Activated T-helper 2 cell treated with anti-CD3 and anti-CD28 coated beads, Interferon-gamma antibody, Interleukin-2, Interleukin-4, amounts not matched to agents 10 μg/mL and 5 μg/mL and 100 μg/mL, durations not matched to agents 14 hours and 24 hours and 36 hours (primary cell): ENCODE results near the gene TMA7. TPM values are rescaled to one million over a fixed set of nuclear protein-coding genes. Genes with fewer than 3 reads are reported as not detected.
"Not testable (repeated sequence)": the region's sequence is repeated elsewhere in the genome, so short reads cannot be mapped to it uniquely, and the experiment has no call there.

Source experiments
- DNase-seq: peaks from one replicate; pipeline ENCODE4 v3.0.0; 2021; ENCODE audit warnings: low spot score
- H3K27ac Mint-ChIP-seq: one replicate; pipeline ENCODE4 v1.8.0; 2021; ENCODE audit warnings: mixed read lengths
- H3K27me3 Mint-ChIP-seq: one replicate; pipeline ENCODE4 v1.8.0; 2021; ENCODE audit warnings: low read depth, mixed read lengths
- H3K36me3 Mint-ChIP-seq: one replicate; pipeline ENCODE4 v1.8.0; 2021; ENCODE audit warnings: low read depth, mixed read lengths
- H3K4me1 Mint-ChIP-seq: one replicate; pipeline ENCODE4 v1.8.0; 2021; ENCODE audit warnings: low read depth, mixed read lengths
- H3K4me3 Mint-ChIP-seq: one replicate; pipeline ENCODE4 v1.8.0; 2021; ENCODE audit warnings: low read depth, mild to moderate bottlenecking, moderate library complexity, mixed read lengths
- H3K9me3 Mint-ChIP-seq: one replicate; pipeline ENCODE4 v1.8.0; 2021; ENCODE audit warnings: mixed read lengths
- intact Hi-C: fragments of 100-400 bp; cut with micrococcal nuclease; formaldehyde crosslinking; loops from one replicate; pipeline ENCODE4 v1.15.1; 2023
- total RNA-seq: library from RNA; stranded (reverse); gene quantifications from 2 replicates; pipeline ENCODE4 v1.2.3, GENCODE V29; 2022

TMA7 gene
- total RNA-seq, 1 donor from 2014 or later = 289 TPM

DNA sequence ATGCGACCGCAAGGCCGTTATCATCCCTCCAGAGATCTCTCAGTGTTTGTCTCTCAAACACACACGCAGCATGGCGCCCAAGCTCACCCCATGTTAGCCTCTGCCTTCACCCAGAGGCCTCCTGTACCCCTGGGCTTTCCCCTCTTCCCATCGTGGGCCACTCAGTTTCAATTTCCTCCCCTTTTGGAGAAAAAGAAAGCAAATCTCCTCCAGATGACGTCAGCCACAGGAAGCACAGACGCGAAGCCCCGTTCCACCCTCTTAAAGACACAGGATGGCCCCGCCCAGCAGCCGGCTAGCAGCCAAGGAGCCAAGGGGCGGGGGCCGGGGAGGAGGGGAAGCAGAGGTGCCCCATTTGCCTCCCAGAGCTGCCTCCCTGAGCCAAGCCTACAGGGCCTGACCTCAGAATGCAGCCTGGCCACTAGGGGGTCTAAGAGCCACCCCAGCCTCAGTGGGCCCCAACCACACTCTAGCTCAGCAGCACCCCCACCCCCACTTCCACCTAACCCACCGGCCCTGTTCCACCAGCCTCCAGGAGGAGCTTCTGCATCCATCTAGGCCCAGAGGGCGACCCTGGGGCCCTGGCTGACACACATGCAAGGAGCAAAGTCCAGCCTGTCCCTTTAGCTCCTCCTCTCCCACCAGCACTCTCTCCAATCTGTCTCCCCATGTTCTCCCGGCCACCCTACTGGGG, 33.0 kb downstream of the TMA7 start:
- Mint-ChIP-seq H3K27me3 (no peaks in the 10 kb centered on the region), H3K36me3 (peaks cover 27% of the 10 kb centered on the region), H3K9me3 (no peaks in the 10 kb centered on the region), H3K4me3 (peak overlapping the region; percentile 76), H3K4me1 (peaks cover 47% of the 10 kb centered on the region), H3K27ac (peak overlapping the region; percentile 93)
- peak; percentile 95 for DNase-seq
- intact Hi-C loops = loop anchor here (2.0 to 10.0 kb wide), 5 partner anchors 26 to 190 kb away; partner anchors contain the start of genes ATRIP, CELSR3, PFKFB4 and SHISA5

DNA sequence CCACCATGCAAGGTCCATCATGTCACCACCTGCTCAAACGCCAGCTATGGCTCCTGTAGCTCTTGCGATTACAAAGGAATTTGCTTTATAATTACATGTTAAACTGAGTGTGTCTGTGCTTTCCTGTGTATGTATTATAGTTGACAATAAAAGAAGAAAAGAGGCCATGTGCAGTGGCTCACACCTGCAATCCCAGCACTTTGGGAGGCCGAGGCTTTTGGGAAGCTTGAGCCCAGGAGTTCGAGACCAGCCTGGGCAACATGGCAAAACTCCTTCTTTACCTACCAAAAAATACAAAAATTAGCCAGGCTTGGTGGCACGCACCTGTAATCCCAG, 33.5 kb downstream of the TMA7 start:
- Mint-ChIP-seq H3K27ac (peak overlapping the region; percentile 93), H3K9me3 (no peaks in the 10 kb centered on the region), H3K36me3 (peaks cover 22% of the 10 kb centered on the region), H3K4me1 (peaks cover 45% of the 10 kb centered on the region), H3K4me3 (peak overlapping the region; percentile 76), H3K27me3 (no peaks in the 10 kb centered on the region)
- intact Hi-C loops = loop anchor here (2.0 to 10.0 kb wide), 5 partner anchors 27 to 189 kb away; partner anchors contain the start of genes ATRIP, CELSR3, PFKFB4 and SHISA5
- DNase-seq = no peak

GRCh38 chr3:48474031-48474430, 34.0 kb downstream of the TMA7 start:
- intact Hi-C loops = loop anchor here (10.0 kb wide), 1 partner anchor 161 kb away; the partner anchor contains the start of gene SLC26A6
- Mint-ChIP-seq H3K36me3 (peaks cover 22% of the 10 kb centered on the region), H3K4me1 (peaks cover 46% of the 10 kb centered on the region)
- H3K9me3 Mint-ChIP-seq, H3K27ac Mint-ChIP-seq, DNase-seq, H3K27me3 Mint-ChIP-seq, H3K4me3 Mint-ChIP-seq: not testable (repeated sequence)

- H3K36me3 Mint-ChIP-seq = peaks cover 20% of the 10 kb centered on the region
- peak overlapping the region; percentile 4 for H3K4me3 Mint-ChIP-seq
- no peaks in the 10 kb centered on the region for H3K27me3 Mint-ChIP-seq
- H3K27ac Mint-ChIP-seq = peak overlapping the region; percentile 70
- intact Hi-C loops = loop anchor here (10.0 kb wide), 1 partner anchor 160 kb away; the partner anchor contains the start of gene SLC26A6
- no peaks in the 10 kb centered on the region for H3K9me3 Mint-ChIP-seq
- peaks cover 44% of the 10 kb centered on the region for H3K4me1 Mint-ChIP-seq
- no peak for DNase-seq
These were observed 34.6 kb downstream of the TMA7 start for GRCh38 chr3:48474619-48475018.

GRCh38 chr3:48475188-48475587, 35.1 kb downstream of the TMA7 start:
- no peak overlapping the region for H3K4me3 Mint-ChIP-seq
- H3K4me1 Mint-ChIP-seq = peaks cover 43% of the 10 kb centered on the region
- no peak for DNase-seq
- intact Hi-C loops = loop anchor here (10.0 kb wide), 1 partner anchor 160 kb away; the partner anchor contains the start of gene SLC26A6
- H3K9me3 Mint-ChIP-seq = no peaks in the 10 kb centered on the region
- H3K27ac Mint-ChIP-seq = peak overlapping the region; percentile 70
- H3K27me3 Mint-ChIP-seq = no peaks in the 10 kb centered on the region
- peaks cover 16% of the 10 kb centered on the region for H3K36me3 Mint-ChIP-seq

- Mint-ChIP-seq H3K9me3 (no peaks in the 10 kb centered on the region), H3K36me3 (peaks cover 16% of the 10 kb centered on the region), H3K4me3 (no peak overlapping the region), H3K27me3 (no peaks in the 10 kb centered on the region), H3K27ac (no peak overlapping the region), H3K4me1 (peaks cover 44% of the 10 kb centered on the region)
- intact Hi-C loops = loop anchor here (10.0 kb wide), 1 partner anchor 158 kb away; the partner anchor contains the start of gene SLC26A6
- no peak for DNase-seq
These were observed 36.5 kb downstream of the TMA7 start for GRCh38 chr3:48476426-48477053.

DNA sequence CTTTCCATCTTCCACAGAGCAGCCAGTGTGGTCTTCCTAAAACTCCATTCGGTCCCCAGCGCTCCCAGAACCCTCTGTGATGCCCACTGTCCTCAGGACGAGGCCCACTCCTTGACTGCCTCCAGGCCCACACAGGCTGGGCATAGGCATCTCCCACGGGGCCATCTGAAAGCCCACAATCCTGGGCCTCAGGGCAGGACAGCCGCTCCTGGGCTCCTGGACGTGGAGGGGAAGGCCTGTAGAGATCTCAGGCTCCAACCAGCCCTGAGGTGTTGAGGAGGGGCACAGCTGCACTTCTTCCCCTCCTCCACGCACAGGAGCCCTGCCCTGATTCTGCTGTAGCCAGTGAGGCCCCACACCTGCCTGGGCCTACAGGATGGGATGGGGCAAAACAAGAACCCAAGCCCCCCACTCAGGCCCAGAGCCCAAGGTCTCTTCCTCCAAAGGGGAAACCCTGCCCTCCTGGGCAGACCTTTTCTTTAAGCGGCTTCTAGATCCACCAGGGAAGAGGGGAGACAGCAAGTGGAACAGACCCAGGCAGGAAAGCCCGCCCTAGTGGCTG, 38.0 kb downstream of the TMA7 start:
- no peak for DNase-seq
- Mint-ChIP-seq H3K4me1 (peaks cover 37% of the 10 kb centered on the region), H3K27me3 (no peaks in the 10 kb centered on the region), H3K36me3 (peaks cover 16% of the 10 kb centered on the region), H3K4me3 (peak overlapping the region; percentile 77), H3K27ac (peak overlapping the region; percentile 94), H3K9me3 (no peaks in the 10 kb centered on the region)
- intact Hi-C loops = loop anchor here (10.0 kb wide), 1 partner anchor 157 kb away; the partner anchor contains the start of gene SLC26A6

DNA sequence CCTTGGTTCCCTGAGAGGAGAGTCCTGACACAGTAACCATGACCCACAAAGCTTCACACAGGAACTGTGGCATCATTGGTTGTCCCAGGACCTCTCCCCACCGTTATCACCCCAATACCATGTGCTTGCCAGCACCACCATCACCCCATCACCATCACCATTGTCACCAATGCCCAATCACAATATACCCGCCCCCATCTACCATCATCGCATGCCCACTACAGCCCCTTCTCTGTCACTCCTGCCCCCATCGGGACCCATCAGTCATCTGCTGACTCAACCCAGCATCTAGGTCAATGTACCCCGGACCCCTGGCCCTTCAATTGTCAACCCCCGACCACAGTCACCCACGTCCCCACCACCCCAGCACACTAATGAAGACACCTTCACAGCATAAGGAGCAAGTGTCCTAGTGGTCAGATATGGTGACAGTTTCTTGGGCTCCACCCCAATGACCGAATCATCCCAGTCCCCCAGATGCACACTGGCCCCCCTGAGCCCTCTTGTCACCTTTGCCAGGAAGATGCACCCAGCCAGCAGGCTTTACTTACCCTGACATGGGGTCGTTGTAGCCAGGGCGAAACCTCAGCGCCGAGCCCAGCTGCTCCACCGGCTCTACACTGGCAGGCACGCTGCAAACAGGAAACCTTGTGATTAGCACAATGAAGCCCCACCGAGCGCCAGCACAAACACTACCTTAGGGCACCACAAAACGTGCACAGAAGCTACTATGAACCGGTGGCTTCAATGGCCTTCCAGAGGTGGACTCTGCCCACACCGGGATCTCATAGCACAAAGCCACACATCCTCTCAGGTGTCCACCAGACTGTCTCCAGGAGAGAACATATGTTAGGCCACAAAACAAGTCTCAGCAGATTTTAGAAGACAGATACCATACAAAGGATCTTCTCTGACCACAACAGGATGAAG, 38.8 kb downstream of the TMA7 start:
- H3K36me3 Mint-ChIP-seq = peaks cover 16% of the 10 kb centered on the region
- no peaks in the 10 kb centered on the region for H3K9me3 Mint-ChIP-seq
- peak overlapping the region; percentile 94 for H3K27ac Mint-ChIP-seq
- intact Hi-C loops = loop anchor here (10.0 kb wide), 1 partner anchor 156 kb away; the partner anchor contains the start of gene SLC26A6
- DNase-seq = peak; percentile 68
- H3K27me3 Mint-ChIP-seq = no peaks in the 10 kb centered on the region
- peaks cover 30% of the 10 kb centered on the region for H3K4me1 Mint-ChIP-seq
- peak overlapping the region; percentile 77 for H3K4me3 Mint-ChIP-seq

- peaks cover 21% of the 10 kb centered on the region for H3K4me1 Mint-ChIP-seq
- H3K27me3 Mint-ChIP-seq, H3K4me3 Mint-ChIP-seq, H3K9me3 Mint-ChIP-seq, H3K36me3 Mint-ChIP-seq, intact Hi-C loops, DNase-seq, H3K27ac Mint-ChIP-seq: not testable (repeated sequence)
These were observed 40.8 kb downstream of the TMA7 start for GRCh38 chr3:48480891-48481290.

DNA sequence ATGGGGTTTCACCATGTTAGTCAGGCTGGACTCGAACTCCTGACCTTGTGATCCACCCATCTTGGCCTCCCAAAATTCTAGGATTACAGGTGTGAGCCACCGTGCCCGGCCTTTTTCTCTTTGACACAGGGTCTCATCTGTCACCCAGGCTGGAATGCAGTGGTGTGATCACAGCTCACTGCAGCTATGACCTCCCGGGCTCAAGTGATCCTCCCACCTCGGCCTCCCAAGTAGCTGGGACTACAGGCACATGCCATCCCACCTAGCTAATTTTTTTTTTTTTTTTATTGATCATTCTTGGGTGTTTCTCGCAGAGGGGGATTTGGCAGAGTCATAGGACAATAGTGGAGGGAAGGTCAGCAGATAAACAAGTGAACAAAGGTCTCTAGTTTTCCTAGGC, 42.8 kb downstream of the TMA7 start:
- intact Hi-C loops, H3K9me3 Mint-ChIP-seq: not testable (repeated sequence)

GRCh38 chr3:48486952-48487351, 46.9 kb downstream of the TMA7 start:
- Mint-ChIP-seq H3K27ac (no peak overlapping the region), H3K4me1 (no peaks in the 10 kb centered on the region), H3K36me3 (peaks cover 11% of the 10 kb centered on the region), H3K9me3 (no peaks in the 10 kb centered on the region), H3K4me3 (no peak overlapping the region), H3K27me3 (no peaks in the 10 kb centered on the region)
- no peak for DNase-seq
- intact Hi-C loops = no loop called here

More for the DNA sequence above, 42.8 kb downstream of the TMA7 start:
- H3K36me3 Mint-ChIP-seq, H3K27ac Mint-ChIP-seq, H3K27me3 Mint-ChIP-seq, H3K4me3 Mint-ChIP-seq, DNase-seq: not testable (repeated sequence)
- peaks cover 17% of the 10 kb centered on the region for H3K4me1 Mint-ChIP-seq
